Stimulated activated CD8-positive, alpha-beta memory T cell treated with anti-CD3 and anti-CD28 coated beads, Interleukin-7, amount 100 ng/mL, for 4 hours (primary cell): ENCODE results near the gene TNS1.

ENCODE experiments used
- DNase-seq, 2 donors: peaks; one replicate each; pipeline ENCODE4 v3.0.0-alpha.2; 2020; ENCODE audit warnings: low read depth in 2 of 2

TNS1 gene

DNA sequence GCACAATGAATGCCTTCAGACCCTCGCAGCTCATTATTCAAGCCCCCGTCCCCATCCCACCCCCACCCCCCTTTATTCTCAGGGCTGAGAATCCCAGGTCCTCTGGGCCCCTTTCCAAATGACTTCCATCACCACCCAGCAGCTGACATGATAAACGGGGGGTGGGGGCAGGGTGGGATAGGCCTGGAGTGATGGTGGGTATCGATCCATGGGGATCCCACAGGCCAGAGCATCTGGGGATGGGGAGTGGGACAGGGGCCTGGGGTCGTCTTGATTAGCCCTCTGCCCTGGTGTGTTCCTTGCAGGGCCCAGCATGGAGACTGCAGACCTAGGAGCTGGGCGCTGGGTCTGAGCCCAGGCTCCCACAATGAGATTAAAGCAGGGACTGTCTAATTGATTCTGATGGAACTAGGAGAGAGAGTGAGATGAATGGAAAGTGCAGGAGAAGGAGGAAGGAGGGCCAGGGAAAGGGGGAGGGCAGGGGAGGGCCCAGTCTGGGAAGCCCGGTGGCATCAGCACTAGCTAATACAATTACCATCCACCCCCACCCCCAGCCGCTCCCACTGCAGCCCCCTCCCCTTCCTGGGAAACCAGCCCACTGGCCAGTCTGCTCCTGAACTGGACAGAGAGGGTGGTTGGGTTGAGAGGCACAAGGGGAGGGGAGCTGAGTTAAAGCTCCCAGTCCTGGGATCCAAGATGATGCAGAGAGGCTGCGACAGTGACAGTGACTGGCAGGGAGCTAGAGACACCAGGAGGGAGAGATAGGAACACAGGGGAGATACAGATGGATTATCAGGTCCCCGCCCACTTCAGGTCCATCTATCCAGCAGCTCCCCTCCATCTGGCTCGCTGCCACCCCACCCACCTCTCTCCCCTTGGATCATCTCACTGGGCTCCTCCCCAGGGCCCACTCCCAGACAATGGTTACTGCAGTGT lies 13.1 kb upstream of the TNS1 start:
- DNase-seq, result no peak

DNA sequence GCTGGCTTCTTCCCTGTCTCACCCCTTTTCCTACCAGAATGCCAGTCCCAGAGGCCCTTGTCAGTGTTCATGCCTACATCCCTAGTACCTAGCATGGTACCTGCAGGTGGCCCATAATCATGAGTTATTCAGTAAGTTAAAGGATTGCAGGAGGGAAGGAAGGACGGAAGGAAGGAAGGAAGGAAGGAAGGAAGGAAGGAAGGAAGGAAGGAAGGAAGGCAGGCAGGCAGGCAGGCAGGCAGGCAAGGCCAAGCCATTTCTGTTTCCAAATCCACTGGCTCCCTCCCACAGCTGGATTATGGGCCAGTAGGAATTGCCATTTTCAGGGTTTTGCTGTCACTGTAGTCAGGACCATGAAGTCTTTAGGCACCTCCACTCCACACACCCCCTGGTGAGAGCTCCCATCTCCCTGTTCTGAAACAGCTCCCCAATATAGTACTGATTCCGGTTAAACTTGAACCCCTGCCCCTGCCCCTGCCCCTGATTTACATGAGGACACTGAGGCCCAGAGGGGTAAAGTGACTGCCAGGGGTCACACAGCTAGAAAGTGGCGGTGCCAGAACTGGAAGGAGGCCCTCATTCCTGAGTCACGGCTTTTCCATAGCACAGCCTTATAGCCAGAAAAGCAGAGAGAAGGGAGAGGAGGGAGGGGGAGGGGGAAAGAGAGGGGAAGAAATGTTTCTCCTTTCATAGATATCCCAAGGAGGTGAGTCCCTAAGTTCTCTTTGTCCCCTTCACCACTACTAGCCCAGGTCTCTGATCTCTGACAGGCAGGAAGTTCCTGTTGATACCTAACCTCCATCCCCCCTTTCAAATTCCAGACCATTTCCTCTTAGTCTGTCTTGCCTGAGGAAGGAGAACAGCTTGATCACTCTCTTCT lies 12.2 kb upstream of the TNS1 start:
- no peak for DNase-seq

DNA sequence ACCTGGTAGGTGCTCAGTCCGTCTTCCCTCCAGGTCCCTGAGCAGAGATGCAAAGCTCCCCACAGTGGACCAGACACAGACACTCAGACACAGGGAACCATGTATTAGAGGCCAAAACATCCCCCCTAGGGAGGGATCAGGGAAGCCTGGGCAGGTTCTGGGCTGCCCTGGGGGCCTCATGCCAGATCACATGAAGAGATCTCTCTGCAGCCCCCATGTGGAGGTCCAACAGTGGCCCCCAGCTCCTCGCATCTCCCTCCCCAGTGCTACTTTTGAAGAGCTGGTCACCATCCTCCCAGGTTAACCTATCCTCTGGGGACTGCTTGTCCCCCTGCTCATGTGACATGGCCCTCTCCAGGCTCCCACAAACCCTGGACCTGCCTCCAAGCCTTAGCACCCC lies 10.5 kb upstream of the TNS1 start:
- DNase-seq, result no peak

DNA sequence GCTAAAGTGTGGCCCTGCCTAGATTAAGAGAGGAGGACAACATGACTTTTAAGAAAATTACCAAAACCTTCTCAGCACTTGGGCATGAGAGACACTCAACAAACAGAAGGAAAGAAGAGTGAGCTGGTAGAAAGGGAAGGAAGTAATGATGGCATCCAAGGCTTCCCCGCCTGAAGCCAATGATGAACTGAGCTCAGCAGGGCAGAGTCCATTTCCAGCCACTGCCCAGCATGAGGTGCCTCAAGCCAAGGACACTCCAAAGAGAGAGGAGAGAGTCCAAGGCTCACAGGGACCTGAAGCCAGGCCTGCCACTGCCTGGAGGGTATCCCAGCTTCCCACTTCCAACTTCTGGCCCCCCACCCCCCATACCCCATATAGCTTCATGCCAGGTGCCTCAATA lies 9.5 kb upstream of the TNS1 start:
- DNase-seq, result no peak

DNA sequence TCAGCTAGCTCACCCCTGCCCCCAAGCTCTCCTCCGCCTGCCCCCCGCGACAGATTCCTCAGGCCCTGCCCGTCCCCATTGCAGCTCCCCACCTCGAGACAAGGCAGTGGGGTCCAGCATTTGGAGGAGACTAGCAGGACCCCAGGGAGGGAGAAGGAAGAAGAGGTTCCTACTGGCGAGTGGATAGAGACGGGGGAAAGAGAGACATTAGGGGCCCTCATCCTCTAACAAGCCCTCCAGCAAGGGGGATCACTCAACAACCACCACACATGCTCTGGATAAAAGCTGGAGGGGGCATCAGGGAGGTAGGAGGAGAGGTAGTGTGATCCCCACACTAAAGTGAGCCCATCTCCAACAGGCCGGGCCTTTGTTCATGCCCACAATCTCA lies 8.9 kb upstream of the TNS1 start:
- no peak for DNase-seq

DNA sequence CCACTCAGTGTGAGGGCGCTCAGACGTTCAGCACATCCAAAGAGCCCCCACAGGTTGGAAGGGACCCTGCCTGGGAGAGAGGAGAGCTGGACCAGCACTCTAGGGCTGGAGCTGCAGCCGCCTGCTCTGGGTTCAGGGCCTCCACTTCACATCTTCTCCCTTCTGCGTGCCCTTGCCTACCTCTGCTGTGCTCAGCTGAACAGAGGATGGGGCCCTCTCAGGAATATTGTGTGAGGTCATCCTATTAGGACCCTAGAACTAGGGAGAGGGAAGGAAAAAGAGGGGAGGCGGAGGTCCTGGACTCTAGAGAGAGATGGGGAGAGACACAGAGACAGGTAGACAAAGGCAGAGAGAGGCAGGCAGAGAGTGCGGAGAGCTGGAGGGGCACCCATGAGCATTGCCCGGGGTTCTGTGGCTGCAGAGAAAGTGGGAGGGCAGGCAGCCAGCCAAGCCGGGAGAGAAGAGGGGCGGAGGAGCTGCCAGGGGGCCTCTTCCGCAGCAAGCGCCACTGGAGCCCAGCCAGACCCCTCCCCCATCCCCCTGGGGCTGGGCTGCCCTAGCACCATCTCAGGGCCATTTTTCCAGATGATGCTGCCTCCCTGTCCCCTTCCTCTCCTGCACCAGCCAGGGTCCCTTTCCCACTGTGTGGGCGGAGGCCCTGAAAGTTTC lies 8.3 kb upstream of the TNS1 start:
- no peak for DNase-seq

DNA sequence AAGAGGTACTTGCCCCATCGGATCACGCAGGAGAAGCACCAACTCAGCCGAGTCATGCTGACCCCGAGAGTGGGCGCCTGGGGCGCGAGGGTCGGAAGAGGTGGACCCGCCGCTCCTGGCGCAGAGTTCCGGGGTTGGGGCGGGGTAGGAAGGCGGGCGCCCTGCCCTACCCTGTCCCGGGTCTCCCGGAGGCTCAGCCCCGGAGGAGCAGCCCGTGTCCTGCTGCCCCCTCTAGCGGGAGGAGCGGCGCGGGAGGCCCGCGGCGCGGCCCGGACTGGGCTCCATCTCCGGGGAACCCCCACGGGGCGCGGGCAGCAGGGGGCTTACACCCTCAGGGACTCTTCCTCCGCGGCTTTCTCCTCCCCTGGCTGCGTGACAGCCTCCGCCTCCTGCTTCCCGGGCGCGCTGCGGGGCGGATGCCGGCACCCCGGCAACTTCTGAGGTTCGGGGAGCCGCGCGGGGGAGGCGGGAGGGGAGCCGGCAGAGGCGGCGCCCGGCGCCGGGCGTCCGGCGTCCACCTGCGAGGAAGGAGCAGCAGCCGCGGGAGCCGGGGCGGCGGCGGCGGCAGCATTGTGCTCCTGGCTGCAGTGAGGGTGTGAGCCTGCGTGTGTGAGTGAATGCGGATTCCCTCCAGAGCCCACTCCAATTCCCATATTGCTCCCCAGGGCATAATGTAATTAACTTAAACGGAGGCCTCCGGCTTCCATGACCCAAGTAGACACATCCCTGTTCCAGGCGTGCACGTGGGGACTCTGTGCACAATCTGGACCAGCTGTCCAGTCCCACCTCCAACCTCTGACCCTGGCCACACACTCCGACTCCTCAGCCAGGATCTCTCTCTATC lies 7.6 kb upstream of the TNS1 start:
- peak in 1 of 2 donors; percentile 8 for DNase-seq

DNA sequence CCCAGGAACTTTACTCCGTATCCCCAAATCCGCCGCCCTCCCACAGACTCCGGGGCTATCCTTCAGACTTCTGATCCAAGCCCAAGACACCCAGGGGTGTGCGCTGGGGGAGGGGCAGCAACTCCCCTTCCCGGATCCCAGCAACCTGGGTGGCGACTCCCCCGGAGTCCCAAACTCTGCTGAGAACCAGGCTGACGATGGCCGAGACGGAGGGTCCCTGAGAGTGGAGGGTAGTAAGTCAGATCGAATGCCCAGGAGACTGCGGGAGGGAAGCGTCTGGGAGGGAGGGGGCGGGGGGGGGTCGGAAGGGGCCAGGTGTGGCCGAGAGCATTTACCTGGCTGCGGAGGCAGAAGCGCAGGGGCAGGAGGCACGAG lies 7.0 kb upstream of the TNS1 start:
- DNase-seq, result no peak

DNA sequence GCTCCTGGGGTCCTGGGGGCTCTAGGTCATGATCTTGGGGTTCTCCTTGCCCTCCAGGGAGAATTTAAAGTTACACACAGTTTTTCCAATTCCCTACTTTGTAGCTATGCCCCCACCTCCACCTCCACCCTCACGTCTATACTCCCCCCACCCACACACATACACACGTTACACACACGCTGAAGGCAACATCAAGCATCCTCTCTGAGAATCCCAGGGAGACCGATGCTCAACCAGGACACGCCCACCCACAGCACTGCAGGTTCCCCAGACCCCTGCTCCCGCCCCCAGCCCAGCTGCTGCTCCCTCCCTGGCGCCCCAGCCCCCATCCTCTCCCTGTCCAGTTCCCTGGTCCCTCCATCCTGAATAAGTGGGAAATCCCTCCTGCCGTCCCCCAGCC lies 6.4 kb upstream of the TNS1 start:
- DNase-seq, result no peak

DNA sequence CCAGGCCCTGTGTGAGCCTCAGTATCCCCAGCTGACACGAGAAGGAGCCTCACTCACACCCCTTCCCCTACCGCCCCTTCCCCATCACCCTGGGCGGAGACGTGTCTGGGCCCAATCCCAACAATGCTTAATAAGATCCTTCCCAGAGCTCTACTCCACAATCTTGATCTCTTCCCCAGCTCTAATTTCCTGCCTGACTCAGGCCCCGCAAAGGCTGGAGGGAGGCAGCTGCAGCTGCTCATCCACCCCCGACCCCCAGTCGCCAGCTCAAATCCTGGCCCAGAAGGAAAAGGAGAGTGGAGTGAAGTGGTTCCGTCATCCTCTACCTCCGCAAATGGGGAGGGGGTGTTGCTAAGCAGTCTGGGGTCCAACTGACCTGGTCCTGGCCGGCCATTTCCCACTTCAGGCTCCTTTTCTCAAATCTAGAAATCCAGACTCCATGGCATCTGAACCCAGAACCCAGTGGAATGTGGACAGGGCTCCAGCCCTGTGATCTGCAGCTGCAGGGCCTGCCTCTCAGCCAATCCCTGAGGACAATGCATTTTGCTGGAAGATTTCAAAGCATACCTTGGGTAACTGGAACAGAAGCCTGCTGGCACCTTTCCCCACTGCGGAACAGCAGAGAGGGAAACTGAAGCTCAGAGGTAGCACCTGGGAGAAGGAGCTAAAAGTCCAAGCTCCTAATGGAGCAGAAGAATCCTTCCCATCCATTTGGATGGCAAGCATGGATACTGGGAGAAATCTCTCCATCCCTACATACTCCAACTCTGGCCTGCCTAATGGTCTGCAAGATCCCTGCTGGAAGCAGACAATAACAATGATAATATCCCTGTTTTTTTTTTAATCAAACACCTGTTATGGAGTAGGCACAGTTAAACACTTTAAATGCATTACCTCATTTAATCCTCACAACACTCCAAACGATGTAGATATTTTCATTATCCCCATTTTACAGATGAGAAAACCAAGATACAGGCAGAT lies 5.6 kb upstream of the TNS1 start:
- DNase-seq, result no peak

DNA sequence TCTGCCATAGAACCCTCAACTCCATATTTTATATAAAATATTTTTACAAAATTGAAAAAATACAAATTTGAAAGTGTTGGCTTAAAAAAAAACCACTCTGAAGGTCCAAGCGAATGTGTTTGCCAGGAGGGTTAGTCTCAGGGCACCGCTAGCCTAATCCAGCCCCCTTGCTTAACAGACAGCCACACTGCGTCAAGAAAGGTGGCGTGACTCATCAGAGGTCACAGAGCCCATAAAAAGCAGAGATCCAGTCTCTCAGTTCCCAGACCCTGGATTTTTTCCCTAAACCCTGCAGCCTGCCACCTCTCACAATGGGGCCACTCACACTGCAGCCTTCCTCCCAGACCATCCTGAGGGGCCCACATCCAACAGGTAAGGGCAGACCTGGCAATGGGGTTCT lies 3.9 kb upstream of the TNS1 start:
- DNase-seq, result no peak

DNA sequence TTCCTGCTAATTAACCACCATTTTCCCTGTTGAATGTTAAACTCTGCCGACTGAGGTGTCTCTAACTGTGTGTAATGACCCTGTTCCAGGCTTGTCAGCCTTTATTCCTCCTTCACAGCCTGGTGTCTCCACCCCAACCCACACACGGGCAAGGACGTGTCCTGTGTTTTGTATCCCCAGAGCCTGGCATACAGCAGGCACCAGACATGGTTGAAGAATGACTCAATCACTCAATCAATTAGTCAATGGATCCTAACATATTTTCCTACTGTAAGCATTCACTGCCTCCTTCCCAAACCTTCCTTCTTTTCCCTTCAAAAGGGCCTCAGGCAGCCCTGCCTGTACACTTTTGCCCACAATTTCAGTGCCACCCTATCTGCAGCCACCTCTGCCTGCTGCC lies 2.7 kb upstream of the TNS1 start:
- no peak for DNase-seq

DNA sequence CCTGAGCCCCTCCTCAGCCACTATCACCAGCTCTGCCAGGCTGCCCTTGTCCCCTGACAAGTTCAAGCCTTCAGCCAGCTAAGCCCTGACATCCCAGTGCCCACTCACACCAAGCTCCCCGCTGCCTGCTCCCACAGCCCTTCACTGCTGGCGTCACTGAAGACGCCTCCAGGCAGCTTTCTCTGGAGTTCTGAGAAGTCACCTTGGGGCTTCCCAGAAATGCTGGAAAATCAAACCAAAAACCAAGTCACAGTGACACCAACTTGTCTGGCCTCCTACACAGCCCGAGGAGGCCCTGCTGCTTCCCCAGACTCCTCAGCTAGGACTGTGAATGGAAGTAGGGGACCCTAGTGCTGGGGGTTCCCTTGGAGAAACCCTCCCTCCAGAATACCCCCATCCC lies 2.2 kb upstream of the TNS1 start:
- DNase-seq, result no peak

DNA sequence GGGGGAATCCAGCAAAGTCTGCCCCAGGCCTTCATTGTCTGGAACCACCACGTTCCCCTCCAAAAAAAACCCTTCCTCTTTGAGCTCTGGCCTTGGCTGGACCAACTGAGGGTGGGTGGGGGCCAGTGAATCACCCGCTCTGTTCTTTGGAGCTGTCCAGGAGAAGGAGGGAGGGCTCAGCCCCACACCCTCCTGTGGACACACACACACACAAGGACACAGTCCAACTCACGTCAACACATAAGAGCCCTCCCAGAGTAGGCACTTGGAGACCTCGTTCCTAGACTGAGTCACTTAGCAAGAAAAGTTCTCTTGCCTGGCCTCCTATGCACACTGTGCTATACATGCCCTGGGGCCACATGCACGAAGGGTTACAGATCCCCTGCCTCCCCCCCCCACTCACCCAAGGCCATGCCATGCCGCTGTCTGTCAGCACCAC lies 1.2 kb upstream of the TNS1 start:
- no peak for DNase-seq

DNA sequence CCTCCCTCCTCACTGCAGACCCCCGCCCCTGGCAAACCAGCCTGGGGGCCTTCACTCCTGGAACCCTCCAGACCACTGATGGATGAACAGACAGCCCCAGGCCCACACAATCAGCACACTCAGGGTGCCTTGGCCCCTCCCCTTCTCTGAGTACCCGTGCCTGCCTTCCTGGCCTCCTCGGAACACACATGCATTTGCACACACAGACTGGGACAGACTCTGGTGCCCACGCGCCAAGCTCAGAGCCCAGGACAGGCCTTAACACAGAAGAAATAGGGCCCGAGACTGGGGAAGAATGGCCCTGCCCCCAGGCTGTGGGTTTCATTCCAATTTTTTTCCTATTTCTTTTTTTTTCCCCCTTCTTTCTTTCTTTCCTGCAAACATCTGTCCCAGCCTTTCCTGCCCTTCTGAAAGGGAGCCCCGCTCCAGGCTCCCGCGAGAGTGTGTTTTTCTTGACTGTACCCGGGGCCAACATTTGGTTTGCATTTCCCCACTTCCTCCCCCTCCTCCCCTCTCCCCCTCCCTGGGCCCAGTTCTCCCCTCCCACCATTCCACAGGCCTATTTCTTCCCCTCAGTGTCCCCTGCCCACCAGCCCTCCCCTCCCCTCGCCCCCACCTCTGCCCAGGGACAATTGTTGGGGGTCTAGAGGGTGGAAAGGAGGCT lies 618 bp upstream of the TNS1 start:
- no peak for DNase-seq

DNA sequence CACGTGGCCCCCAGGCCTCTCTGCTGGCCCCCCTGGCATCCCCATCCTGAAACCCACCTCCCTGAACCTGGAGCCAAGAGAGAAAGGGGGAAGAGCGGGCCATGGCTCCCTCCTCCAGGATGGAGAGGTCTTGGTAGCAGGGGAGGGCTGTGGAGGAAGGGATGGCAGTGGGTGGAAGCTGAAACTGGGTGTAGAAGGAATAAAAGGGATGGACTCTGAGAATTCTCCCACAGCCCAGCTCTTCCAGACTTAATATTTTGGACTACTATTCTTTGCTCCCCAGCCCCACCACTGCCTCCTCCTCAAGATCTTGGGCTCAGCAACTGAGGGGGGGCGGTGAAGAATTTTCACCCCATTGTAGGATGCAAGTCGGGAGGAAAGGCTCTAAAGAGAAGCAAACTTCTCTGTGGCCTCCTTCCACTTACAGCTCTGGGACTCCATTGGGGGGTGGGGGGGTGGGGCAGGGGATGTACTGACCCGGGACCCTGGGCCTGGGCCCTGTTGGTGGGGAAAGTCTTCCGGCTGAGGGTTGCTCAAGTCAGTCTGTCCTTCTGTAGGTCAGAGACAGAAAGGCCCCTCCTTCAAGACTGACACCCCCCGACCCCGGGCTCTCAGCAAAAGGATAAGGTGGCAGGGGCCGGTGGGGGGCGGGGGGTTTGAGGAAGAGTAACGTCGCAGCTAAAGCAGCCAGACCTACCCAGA lies 501 bp downstream of the TNS1 start:
- no peak for DNase-seq

DNA sequence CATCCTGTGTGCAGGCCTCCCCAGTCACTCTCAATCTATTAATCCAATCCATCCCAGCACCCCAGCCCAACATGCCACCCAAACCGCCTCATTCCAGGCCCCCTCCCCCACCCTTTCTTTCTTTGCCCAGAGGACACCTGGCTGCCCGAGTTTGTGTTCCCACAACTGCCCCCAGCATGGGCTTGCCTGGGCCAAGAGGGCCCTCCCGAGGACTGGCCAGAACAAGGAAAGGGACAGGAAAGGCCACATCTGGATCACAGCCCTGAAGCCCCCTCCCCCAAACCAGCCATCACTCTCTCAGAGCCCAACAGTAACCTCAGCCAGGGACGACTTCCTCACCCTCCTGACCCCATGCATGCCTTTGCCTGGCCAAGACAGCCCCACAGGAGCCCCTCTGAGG lies 1.2 kb downstream of the TNS1 start:
- DNase-seq, result no peak

DNA sequence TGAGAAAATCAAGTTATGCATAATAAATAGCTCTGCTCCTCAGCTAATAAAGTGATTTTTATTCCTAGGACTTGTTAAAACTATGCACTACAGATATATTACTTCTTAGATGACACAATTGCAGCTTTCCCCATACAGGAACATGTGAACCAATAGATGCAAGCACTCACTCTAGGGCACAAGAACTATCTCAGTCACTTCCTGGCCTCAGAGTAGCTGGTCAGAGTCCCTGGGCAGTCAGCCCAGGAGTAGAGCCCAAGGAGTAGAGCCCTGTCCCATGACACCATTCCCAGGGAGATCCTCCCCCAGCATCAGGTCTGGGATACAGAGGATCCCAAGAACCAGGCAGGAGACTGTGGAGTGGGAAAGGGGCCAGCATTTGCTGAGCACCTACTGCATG lies 2.7 kb downstream of the TNS1 start:
- no peak for DNase-seq

DNA sequence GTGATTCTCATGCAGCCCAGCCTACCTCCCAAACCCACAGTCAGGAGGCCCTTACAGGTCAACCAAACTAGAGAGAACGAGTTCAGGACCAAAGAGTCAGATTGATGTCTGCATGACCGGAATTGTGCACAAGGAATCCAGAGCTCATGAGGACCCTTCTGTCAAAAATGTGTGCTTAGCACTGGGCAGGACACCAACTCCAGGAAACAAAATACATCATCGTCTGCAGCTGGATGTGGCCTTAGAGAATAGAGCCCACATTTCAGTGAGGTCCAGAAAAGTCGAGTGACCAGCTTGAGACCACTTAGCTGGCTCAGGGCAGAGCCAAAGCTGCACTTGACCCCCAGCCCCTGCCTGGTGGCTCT lies 3.2 kb downstream of the TNS1 start:
- no peak for DNase-seq
